ENCODE measurements around the gene PROX2. TPM values are rescaled to one million over a fixed set of nuclear protein-coding genes. Genes with fewer than 3 reads are reported as not detected.
A peak's percentile ranks its signal among the peaks of the same experiment; 100 is the strongest.

The PROX2 gene
- total and polyA plus RNA-seq, 2 experiments from 2014 or later, result 0.05 TPM; not detected in 1

DNA sequence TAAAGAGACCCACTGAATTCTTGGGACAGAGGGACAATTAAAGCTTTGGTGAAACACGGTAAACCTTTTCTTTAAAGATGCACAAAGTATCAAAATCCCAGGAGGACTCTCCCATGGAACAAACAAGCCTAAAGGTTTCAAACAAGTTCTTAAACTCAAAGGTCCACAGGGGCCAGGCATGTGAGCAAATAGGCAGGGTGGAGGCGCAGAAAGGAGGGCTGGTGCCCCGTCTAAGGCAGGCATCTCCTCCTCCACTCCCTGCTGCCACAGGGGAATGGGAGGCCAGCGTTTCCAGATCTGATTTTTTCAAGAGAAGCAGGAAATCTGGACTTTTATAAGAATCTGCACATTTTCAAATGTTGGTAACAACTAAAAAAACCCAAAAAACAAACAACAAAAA is 39.5 kb upstream of the PROX2 start:
- in situ Hi-C loops (cut with MboI), result loop anchor here (10.0 kb wide), 1 partner anchor 179 kb away; no protein-coding TSS in a partner anchor
- H3K79me2 ChIP-seq (ENCODE audit: insufficient read depth), result no peaks in the 10 kb centered on the region
- WGBS, 2 experiments (ENCODE audit: low coverage in 1 of 2, low lambda C conversion rate in 2 of 2, missing lambda C conversion rate in 2 of 2), result 64 to 65% methylated on average over 4 of the region's 4 CpGs

DNA sequence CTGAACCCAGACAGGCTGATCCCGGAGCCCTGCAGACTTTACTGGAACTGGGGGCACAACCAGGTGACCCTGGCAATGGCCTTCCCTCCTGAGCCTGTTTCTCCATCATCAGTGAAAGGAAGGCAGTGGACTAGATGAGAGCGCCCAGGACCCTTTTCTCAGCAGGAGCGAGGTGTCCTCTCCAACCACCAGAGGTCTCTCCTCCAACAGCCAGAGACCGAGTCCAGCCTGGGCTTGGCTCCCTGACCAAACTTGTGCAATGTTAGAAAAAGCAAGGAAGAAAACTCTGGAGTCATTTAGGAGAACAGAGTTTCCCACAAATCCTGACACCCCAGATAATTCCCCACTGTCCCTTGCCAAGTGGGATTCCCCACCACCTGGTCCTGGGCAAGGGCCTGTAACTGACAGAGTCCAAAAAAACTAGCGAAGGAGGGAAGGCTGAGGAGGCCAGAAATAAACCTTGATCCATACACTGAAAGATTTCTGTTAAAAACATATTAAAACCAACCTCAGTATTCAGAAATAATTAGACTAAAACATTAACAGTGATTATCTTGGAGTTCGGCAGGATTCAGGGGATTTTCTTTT is 38.1 kb upstream of the PROX2 start:
- WGBS, 2 experiments (ENCODE audit: low coverage in 1 of 2, low lambda C conversion rate in 2 of 2, missing lambda C conversion rate in 2 of 2), result 14 to 15% methylated on average over 6 of the region's 6 CpGs
- Histone ChIP-seq H3K27ac (no peak overlapping the region), H3K9me3 (ENCODE audit: low read depth) (no peaks in the 10 kb centered on the region), H4K20me1 (ENCODE audit: insufficient read depth) (no peaks in the 10 kb centered on the region), H3K4me3 (no peak overlapping the region), H3K36me3 (ENCODE audit: low read depth) (no peaks in the 10 kb centered on the region), H3K79me2 (ENCODE audit: insufficient read depth) (no peaks in the 10 kb centered on the region), H3K4me2 (ENCODE audit: unreplicated experiment) (no peak overlapping the region), H3K9me2 (ENCODE audit: insufficient read depth) (no peaks in the 10 kb centered on the region), H3K27me3 (replicated peaks; ENCODE audit: insufficient read depth) (no peaks in the 10 kb centered on the region), H3K4me1 (ENCODE audit: insufficient read depth) (no peaks in the 10 kb centered on the region), H2AFZ (peak overlapping the region; percentile 66), H3F3A (ENCODE audit: insufficient read depth) (no peaks in the 10 kb centered on the region), H3K9ac (peak overlapping the region; percentile 8; the same call in 1 of the 2 replicates)
- DNase-seq, result peak; percentile 90
- TF ChIP-seq EZH2 (IDR thresholded peaks at IDR 0.05; ENCODE audit: insufficient read depth, poor library complexity, severe bottlenecking), result no peak
- in situ Hi-C loops (cut with MboI), result loop anchor here (10.0 kb wide), 1 partner anchor 181 kb away; no protein-coding TSS in a partner anchor

More for the DNA sequence above, 39.5 kb upstream of the PROX2 start:
- no peak for DNase-seq
- Histone ChIP-seq H3K27me3 (replicated peaks; ENCODE audit: insufficient read depth) (no peaks in the 10 kb centered on the region), H3K4me3 (no peak overlapping the region), H3K9me3 (ENCODE audit: low read depth) (no peaks in the 10 kb centered on the region), H3K4me2 (ENCODE audit: unreplicated experiment) (no peak overlapping the region), H3K4me1 (ENCODE audit: insufficient read depth) (0 out of 2 replicates have a peak, but pooled peaks cover 5% of the 10 kb centered on the region), H3K27ac (no peak overlapping the region), H4K20me1 (ENCODE audit: insufficient read depth) (no peaks in the 10 kb centered on the region), H3F3A (ENCODE audit: insufficient read depth) (no peaks in the 10 kb centered on the region), H3K9me2 (ENCODE audit: insufficient read depth) (no peaks in the 10 kb centered on the region), H3K36me3 (ENCODE audit: low read depth) (no peaks in the 10 kb centered on the region), H3K9ac (no peak overlapping the region), H2AFZ (no peak overlapping the region)
- no peak for TF ChIP-seq EZH2 (IDR thresholded peaks at IDR 0.05; ENCODE audit: insufficient read depth, poor library complexity, severe bottlenecking)
- no peak for TF ChIP-seq EZH2phosphoT487 (IDR thresholded peaks at IDR 0.05; ENCODE audit: insufficient read depth, low read depth)

DNA sequence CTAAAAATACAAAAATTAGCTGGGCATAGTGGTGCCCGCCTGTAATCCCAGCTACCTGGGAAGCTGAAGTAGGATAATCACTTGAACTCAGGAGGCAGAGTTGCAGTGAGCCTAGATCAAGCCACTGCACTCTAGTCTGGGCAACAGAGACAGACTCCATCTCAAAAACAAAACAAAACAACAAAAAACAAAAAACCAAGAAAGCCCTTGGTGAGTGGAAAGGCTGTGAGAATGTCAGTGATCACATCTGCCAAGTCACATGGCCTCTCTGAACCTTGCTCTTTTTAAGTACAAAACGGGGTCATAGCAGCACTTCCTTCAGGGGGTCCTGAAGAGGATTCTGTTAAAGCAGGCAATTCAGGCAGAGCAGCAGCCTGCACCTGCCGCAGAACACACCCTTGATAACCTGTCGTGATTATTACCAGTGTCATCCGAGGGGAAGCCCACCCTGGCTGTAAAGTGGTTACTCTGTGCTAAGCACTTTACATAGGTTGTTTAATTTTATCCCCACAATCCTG is 37.5 kb upstream of the PROX2 start:
- WGBS, 2 experiments (ENCODE audit: low coverage in 1 of 2, low lambda C conversion rate in 2 of 2, missing lambda C conversion rate in 2 of 2), result 60 to 70% methylated on average over 5 of the region's 5 CpGs
- no peaks in the 10 kb centered on the region for H3K27me3 ChIP-seq (replicated peaks; ENCODE audit: insufficient read depth)
- H3K9me2 ChIP-seq (ENCODE audit: insufficient read depth), result no peaks in the 10 kb centered on the region
- no peak overlapping the region for H3K27ac ChIP-seq
- H3K4me2 ChIP-seq (ENCODE audit: unreplicated experiment), result no peak overlapping the region
- no peaks in the 10 kb centered on the region for H3F3A ChIP-seq (ENCODE audit: insufficient read depth)
- H3K9me3 ChIP-seq (ENCODE audit: low read depth), result no peaks in the 10 kb centered on the region
- H3K4me1 ChIP-seq (ENCODE audit: insufficient read depth), result no peaks in the 10 kb centered on the region
- TF ChIP-seq EZH2 (IDR thresholded peaks at IDR 0.05; ENCODE audit: insufficient read depth, poor library complexity, severe bottlenecking) (no peak), EZH2phosphoT487 (IDR thresholded peaks at IDR 0.05; ENCODE audit: insufficient read depth, low read depth) (no peak)
- in situ Hi-C loops (cut with MboI), result loop anchor here (10.0 kb wide), 1 partner anchor 181 kb away; no protein-coding TSS in a partner anchor
- no peak overlapping the region for H3K9ac ChIP-seq
- no peaks in the 10 kb centered on the region for H3K79me2 ChIP-seq (ENCODE audit: insufficient read depth)
- H2AFZ ChIP-seq, result no peak overlapping the region
- H4K20me1 ChIP-seq (ENCODE audit: insufficient read depth), result no peaks in the 10 kb centered on the region
- H3K4me3 ChIP-seq, result no peak overlapping the region
- DNase-seq, result no peak
- no peaks in the 10 kb centered on the region for H3K36me3 ChIP-seq (ENCODE audit: low read depth)

DNA sequence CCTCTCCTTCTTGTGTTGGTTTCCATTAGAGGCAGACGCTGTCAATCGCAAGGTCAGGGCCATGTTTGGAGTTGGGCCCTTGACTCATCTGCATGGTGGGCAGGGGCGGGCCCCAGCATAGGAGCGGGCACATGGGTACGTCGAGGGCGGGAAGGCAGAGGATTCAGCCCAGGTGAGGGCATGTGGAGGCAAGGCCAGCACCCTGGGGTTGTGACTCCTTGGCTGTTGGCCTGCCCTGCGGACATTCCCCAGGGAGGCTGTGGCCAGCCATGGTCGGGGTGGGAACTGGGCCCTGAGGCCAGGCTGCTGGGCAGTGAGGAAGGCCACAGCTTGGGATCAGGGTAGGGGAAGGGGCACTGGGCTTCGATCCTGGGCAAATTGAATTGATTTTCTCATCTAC is 36.9 kb upstream of the PROX2 start:
- no peaks in the 10 kb centered on the region for H3K4me1 ChIP-seq (ENCODE audit: insufficient read depth)
- 77 to 82% methylated on average over 10 of the region's 10 CpGs for WGBS, 2 experiments (ENCODE audit: low coverage in 1 of 2, low lambda C conversion rate in 2 of 2, missing lambda C conversion rate in 2 of 2)
- TF ChIP-seq EZH2phosphoT487 (IDR thresholded peaks at IDR 0.05; ENCODE audit: insufficient read depth, low read depth) (no peak), EZH2 (IDR thresholded peaks at IDR 0.05; ENCODE audit: insufficient read depth, poor library complexity, severe bottlenecking) (no peak)
- H3K79me2 ChIP-seq (ENCODE audit: insufficient read depth), result no peaks in the 10 kb centered on the region
- no peak overlapping the region for H3K9ac ChIP-seq
- no peaks in the 10 kb centered on the region for H3F3A ChIP-seq (ENCODE audit: insufficient read depth)
- no peak overlapping the region for H2AFZ ChIP-seq
- H3K27ac ChIP-seq, result no peak overlapping the region
- H3K9me3 ChIP-seq (ENCODE audit: low read depth), result no peaks in the 10 kb centered on the region
- in situ Hi-C loops (cut with MboI), result loop anchor here (10.0 kb wide), 1 partner anchor 182 kb away; no protein-coding TSS in a partner anchor
- no peak overlapping the region for H3K4me2 ChIP-seq (ENCODE audit: unreplicated experiment)
- H3K27me3 ChIP-seq (replicated peaks; ENCODE audit: insufficient read depth), result no peaks in the 10 kb centered on the region
- no peaks in the 10 kb centered on the region for H3K36me3 ChIP-seq (ENCODE audit: low read depth)
- no peaks in the 10 kb centered on the region for H3K9me2 ChIP-seq (ENCODE audit: insufficient read depth)
- no peak overlapping the region for H3K4me3 ChIP-seq
- no peak for DNase-seq
- no peaks in the 10 kb centered on the region for H4K20me1 ChIP-seq (ENCODE audit: insufficient read depth)

Data from GM23248 (cell line).